ENCODE data around the gene GID4. TPM values are rescaled to one million over a fixed set of nuclear protein-coding genes. Genes with fewer than 3 reads are reported as not detected.

GID4 gene
- total RNA-seq, 1 donor from 2014 or later = 12.2 TPM

GRCh38 chr17:18089613-18090012, 50.4 kb downstream of the GID4 start:
- Mint-ChIP-seq H3K27me3 (ENCODE audit: low read depth) (no peaks in the 10 kb centered on the region), H3K4me3 (peak overlapping the region; percentile 97), H3K27ac (ENCODE audit: unreplicated experiment) (no peak overlapping the region), H3K9me3 (no peaks in the 10 kb centered on the region), H3K36me3 (ENCODE audit: low read depth) (peaks cover 6% of the 10 kb centered on the region), H3K4me1 (peaks cover 22% of the 10 kb centered on the region)
- TF ChIP-seq CTCF (conservative IDR thresholded peaks at IDR 0.05) = no peak
- no peak for DNase-seq (ENCODE audit: low read depth, low spot score)

- no peak for DNase-seq (ENCODE audit: low read depth, low spot score)
- TF ChIP-seq CTCF (conservative IDR thresholded peaks at IDR 0.05) = peak; percentile 51
- H3K9me3 Mint-ChIP-seq = no peaks in the 10 kb centered on the region
- H3K27ac Mint-ChIP-seq (ENCODE audit: unreplicated experiment) = no peak overlapping the region
- H3K27me3 Mint-ChIP-seq (ENCODE audit: low read depth) = no peaks in the 10 kb centered on the region
- no peak overlapping the region for H3K4me3 Mint-ChIP-seq
- H3K36me3 Mint-ChIP-seq (ENCODE audit: low read depth) = peaks cover 6% of the 10 kb centered on the region
- H3K4me1 Mint-ChIP-seq = peaks cover 6% of the 10 kb centered on the region
Measured at GRCh38 chr17:18093616-18094408, 54.6 kb downstream of the GID4 start.

- H3K4me3 Mint-ChIP-seq = no peak overlapping the region
- no peak overlapping the region for H3K27ac Mint-ChIP-seq (ENCODE audit: unreplicated experiment)
- peaks cover 4% of the 10 kb centered on the region for H3K4me1 Mint-ChIP-seq
- H3K27me3 Mint-ChIP-seq (ENCODE audit: low read depth) = no peaks in the 10 kb centered on the region
- TF ChIP-seq CTCF (conservative IDR thresholded peaks at IDR 0.05) = no peak
- no peak for DNase-seq (ENCODE audit: low read depth, low spot score)
- no peaks in the 10 kb centered on the region for H3K9me3 Mint-ChIP-seq
- peaks cover 6% of the 10 kb centered on the region for H3K36me3 Mint-ChIP-seq (ENCODE audit: low read depth)
Measured at GRCh38 chr17:18094409-18094807, 55.2 kb downstream of the GID4 start.

DNA sequence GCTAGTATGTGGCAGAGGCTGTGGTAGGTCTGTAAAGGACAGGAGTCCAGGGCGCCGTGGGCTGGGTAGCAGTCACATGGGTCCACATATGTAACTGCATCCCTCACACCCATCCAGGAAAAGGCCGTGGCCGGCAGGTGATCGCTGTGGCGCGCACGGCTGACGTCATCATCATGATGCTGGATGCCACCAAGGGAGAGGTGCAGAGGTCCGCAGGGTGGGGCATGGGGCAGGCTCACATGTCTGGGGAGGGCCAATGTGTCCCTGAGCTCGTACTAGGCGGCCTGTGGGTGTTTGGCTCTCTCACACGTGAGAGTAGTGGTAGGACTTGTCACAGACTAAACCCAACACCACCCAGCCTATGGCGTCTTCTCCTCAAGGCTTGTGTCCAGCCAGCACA, 60.3 kb downstream of the GID4 start:
- no peaks in the 10 kb centered on the region for H3K4me1 Mint-ChIP-seq
- no peak for DNase-seq (ENCODE audit: low read depth, low spot score)
- no peak for TF ChIP-seq CTCF (conservative IDR thresholded peaks at IDR 0.05)
- no peaks in the 10 kb centered on the region for H3K27me3 Mint-ChIP-seq (ENCODE audit: low read depth)
- no peaks in the 10 kb centered on the region for H3K36me3 Mint-ChIP-seq (ENCODE audit: low read depth)
- H3K4me3 Mint-ChIP-seq = no peak overlapping the region
- H3K9me3 Mint-ChIP-seq = no peaks in the 10 kb centered on the region
- H3K27ac Mint-ChIP-seq (ENCODE audit: unreplicated experiment) = no peak overlapping the region

DNA sequence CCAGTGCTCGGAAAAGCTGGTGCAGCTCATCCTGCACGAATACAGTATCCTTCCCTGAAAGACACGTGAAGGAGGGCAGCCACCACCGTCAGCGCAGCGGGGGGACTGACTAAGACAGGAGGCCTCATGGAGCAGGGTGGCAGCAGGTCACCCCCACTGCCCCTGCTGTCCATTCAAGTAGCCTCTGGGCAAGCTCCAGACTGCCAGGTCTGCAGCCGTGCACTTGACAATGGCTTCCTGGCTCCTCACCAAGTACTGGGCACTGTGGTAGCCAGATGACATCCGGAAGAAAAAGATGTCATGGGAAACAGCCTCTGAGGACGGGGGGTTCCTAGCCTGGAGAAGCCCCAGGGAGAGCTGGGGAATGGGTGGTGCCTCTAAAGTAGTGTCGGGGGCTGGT, 61.4 kb downstream of the GID4 start:
- Mint-ChIP-seq H3K9me3 (no peaks in the 10 kb centered on the region), H3K36me3 (ENCODE audit: low read depth) (no peaks in the 10 kb centered on the region), H3K4me3 (no peak overlapping the region), H3K27ac (ENCODE audit: unreplicated experiment) (no peak overlapping the region), H3K27me3 (ENCODE audit: low read depth) (no peaks in the 10 kb centered on the region), H3K4me1 (no peaks in the 10 kb centered on the region)
- TF ChIP-seq CTCF (conservative IDR thresholded peaks at IDR 0.05) = no peak
- DNase-seq (ENCODE audit: low read depth, low spot score) = no peak
